Fibroblast of peridontal ligament (primary cell): Measurements from ENCODE around the gene POLR3GL.

ENCODE experiments used
- DNase-seq: peaks from one replicate; pipeline ENCODE4 v3.0.0-alpha.2; 2010; ENCODE audit errors: extremely low read depth

POLR3GL gene

DNA sequence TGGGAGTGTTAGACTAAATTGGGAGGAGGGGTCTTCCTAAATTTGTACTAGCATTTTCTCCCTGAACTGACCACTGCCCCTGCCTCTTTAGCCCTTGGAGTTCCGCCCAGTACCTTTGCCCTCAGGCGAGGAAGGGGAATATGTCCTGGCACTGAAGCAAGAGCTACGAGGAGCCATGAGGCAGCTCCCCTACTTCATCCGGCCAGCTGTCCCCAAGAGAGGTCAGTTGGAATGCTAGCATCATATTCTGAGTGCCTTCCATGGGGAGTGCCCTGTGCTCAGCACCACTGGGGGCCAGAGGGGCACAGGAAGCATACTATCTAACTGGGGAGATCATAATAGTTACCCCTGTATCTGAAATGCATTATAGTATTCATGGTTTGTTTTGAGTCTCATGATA, 10.7 kb downstream of the POLR3GL start:
- no peak for DNase-seq

DNA sequence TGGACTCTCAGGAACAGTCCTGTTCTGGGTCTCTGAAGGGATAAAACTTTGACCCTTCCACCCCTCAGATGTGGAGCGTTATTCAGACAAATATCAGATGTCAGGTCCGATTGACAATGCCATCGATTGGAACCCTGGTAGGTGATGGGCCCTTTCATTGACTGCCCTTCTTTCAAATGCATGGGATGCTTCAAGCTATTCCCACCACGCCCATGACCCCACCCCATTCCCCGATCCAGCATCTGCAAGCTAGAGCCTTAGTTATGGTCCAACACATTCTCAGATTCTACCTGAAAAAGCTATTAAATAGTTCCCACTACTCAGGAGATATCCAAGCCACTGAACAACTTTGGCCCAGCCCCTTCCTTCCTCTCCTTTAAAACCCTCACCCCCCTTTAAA, 12.5 kb downstream of the POLR3GL start:
- no peak for DNase-seq

DNA sequence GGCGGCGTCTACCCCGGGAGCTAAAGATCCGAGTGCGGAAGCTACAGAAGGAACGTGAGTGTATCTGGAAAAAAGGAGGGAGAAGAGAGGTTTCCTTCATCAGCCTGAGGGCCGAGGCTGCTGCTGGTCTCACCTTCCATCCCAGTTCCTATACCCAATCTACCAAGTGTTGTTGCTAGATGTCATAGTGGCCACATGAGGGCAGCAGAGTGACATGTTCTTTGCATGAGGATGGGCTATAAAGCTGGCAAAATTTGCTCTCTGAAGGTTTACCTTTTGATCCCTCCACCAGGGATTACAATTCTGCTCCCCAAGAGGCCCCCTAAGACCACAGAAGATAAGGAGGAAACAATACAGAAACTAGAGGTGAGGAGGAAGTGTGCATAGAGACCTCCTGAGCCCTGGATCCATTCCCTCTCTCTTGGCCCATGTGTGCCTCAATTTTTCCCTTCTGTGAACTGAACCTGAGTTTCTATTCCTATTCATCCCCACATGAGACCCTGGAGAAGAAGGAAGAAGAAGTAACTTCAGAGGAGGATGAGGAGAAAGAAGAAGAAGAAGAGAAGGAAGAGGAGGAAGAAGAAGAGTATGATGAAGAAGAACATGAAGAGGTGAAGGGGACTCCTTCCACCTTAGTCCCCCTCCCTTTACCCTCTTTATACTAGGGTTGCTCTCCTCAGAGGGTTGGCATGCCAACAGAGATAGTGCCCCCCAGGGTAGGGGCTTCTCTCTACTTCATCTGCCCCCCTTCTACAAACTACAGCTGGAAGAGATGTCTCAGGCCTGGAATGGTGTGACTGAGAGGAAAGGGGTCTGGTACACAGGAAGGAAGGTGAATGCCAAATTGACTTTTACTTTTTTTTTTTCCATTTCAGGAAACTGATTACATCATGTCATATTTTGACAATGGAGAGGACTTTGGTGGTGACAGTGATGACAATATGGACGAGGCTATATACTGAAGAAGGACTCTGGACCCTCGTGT, 13.3 kb downstream of the POLR3GL start:
- peak; percentile 88 for DNase-seq

DNA sequence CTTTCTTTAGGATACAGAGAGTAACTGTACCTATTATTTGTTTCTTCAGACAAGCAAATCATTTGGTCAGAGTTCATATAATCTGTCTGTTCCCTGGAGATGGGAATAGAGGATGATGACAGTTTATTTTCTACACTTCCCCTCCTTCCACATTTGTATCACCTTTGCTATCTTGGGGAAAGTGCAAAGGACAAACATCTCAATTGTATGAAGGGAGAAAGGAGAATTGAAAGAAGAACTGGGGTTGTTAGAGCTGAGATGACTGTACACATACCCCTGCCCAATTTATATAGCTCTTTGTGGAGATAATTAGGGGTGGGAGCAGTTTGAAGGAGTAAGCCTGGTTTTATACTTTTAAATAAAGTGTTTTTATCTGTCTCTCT, 14.0 kb downstream of the POLR3GL start:
- no peak for DNase-seq

DNA sequence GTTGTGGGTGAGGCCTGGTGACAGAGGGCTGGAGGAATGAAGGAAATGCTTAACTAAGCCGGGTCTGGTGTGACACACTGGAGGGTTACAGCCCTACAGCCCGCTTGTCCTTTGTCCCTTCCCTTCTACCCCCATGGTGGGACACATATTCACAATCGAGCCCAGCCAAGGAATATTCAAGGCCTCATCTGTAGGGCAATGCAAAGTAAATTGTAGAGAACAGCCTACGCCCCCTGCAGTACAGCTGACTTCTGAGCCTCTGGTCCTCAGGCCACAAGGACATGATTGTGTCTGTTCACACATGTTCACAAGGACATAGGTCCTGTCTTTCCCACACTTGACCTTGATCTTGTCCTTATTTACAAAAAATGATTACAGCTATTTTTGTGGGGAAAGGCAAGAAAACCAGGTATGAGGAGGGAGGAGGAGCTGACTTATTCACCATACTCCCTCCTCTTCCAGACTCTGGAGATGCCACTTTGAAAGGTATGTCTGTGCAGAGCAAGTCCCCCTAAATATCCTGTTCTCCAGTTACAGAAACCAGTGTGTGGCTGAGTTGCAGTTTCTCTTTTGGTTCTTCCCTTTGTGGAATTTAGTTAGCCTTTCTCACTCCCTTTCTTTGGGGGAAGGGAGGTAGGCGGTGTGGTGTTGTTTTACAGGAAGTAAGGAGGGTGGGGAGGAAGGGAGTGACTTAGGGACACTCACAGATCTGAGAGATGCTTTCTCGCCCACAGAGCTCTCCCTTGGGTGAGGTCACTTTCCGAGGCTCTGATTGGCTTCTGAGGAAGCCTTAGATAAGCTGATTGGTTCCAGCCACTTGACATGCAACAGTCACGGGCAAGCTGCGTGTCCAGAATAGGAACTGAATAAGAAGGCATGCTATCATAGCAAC, 14.6 kb downstream of the POLR3GL start:
- DNase-seq = peak; percentile 100

DNA sequence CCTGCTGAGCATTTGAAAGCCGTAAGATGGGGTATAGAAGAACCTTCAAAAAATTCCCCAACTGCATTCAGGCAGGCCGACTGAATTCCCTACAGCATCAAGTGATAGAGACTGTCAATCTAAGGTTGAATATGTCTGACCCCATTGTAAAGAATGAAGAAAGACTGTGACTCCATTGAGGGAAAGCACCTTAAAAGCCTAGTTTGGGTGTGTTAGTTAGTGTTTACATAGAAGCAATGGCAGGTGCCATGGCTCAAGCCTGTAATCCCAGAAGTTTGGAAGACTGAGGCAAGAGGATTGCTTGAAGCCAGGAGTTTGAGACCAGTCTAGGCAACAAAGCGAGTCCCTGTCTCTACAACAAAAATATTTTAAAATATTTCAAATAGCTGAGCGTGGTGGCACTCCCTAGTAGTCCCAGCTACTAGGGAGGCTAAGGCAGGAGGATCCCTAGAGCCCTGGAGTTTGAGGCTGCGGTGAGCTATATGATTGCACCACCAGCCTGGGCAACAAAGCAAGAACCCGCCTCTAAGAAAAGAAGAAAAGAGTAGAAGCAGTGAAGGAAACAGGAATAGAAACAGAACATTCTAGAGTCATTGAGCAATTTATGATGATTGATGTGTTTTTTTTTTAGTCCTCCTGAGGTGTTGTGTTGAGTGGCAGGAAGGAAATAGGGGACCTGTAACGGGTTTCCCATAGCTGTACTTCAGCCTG, 15.4 kb downstream of the POLR3GL start:
- DNase-seq = no peak

DNA sequence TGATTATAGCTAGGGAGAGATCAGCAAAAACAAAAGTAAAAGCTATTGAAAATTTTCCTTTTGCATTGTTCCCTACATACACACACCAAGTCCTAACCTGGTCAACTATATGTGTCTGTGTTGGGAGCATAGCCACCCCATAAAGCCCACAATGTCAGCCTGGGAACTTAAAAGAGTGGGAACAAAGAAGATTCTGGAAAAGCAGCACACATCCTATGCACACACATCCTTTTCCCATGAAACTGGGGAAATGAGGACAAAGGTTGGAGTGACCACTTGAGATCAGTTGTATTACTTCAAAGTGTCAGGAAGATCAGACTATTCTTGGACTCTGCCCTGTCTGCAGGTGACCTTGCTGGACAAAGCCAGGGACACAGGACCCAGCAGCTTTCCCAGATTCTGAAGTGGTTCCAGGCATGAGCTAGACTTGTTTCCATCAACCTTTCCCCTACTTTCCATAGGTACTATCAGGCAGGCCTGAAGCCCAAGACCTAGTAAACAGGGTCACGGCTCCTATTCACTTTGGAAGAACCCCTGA, 16.0 kb downstream of the POLR3GL start:
- no peak for DNase-seq

DNA sequence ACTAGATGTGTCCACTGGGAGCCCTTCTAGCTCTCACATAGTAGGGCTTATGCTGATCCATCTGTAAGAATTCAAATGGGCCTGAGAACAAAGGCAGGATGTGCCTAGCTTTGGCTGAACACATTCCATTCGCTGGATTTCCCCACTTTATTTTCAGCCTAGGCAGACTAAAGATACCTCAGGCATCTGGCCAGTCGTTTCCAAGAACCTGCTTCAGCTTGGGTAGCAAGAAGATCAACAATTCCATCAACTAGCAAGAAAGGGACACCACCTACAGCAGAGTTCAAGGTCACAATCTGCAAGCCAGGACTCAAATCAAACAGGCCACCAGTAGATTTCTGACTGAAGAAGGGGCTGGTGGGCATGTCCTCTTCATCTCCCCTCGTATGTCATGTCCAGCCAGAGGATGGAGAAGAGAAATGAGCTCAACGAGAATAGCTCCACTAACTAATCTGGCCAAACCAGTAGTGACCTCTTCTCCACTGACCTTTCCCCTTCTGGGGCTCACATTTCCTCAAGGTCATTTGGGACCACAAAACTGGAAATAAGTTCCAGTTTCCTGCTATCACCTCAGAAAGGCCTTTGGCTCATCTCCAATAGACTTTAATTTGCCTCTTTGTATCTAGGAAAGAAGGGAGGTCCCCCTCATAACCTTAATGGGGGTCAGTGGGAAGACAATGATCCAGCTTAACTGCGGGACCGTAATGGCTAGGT, 17.7 kb downstream of the POLR3GL start:
- no peak for DNase-seq

DNA sequence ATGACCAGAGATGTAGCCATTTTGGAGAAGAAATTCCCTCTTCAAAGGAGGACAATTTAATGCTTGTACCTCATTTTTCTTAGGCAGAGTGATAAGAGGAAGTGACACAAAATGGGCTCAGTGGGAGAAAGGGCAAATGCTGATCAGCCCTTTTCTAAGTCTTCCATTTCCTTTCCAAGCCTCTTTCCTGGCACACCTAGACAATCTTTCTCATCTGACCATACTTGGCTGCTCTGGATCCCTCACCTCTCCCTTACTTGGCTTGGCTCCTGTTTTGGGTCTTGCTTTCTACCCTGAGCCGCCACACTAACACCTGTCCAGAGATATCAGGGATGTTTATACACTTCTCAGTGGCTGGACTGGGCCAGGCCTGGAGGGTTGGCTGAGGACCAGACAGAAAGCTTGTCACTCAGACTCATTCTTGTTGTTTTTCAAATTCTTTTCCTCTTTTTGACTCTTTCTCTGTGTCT, 18.8 kb downstream of the POLR3GL start:
- no peak for DNase-seq

DNA sequence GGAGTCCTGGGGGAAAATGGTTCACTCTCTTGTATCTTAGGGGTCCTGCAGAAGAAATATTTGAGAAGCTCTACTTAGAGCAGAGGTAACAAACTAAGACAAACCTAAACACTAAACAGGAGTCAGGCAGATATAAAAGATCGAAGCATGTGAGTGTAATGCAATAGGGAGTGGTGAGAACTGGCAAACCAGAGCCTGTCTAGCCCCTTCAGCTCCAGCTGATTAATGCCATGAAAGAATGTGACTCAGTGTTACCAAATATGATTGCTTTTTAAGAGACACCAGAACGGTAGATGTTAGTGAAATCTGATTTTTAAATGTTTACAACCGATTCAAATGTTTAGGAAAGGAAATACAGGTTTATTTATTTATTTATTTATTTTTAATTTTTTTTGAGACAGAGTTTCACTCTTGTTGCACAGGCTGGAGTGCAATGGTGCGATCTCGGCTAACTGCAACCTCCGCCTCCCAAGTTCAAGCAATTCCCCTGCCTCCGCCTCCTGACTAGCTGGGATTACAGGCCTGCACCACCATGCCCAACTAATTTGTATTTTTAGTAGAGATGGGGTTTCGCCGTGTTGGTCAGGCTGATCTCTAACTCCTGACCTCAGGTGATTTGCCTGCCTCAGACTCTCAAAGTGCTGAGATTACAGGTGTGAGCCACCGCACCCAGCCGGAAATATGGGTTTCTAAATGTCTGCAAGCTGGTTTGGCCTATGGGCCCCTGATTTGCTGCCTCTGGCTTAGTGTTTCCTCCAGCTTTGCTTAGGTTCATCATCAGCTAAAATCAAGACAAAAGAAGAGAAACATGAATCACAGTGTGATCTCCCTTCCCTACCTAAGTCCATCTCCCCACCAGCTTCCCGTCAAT, 19.7 kb downstream of the POLR3GL start:
- DNase-seq = no peak

DNA sequence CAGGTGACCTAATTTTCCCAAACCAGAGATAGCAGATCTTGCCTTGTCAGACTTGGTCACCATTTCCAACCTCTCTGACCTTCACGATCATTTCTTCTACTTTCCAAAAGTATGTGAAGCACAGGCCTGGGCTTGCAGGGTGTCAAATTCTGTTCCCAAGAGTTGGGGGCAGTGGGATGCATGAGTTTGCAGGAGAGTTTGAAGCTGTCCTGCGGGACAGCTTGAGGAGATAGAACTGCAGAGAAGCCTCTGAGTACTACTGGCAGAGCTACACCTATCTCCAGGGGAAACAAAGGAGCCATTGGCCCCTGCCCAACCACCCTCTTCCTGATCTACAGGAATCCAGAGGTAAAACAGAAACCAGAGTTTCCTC, 20.6 kb downstream of the POLR3GL start:
- no peak for DNase-seq

DNA sequence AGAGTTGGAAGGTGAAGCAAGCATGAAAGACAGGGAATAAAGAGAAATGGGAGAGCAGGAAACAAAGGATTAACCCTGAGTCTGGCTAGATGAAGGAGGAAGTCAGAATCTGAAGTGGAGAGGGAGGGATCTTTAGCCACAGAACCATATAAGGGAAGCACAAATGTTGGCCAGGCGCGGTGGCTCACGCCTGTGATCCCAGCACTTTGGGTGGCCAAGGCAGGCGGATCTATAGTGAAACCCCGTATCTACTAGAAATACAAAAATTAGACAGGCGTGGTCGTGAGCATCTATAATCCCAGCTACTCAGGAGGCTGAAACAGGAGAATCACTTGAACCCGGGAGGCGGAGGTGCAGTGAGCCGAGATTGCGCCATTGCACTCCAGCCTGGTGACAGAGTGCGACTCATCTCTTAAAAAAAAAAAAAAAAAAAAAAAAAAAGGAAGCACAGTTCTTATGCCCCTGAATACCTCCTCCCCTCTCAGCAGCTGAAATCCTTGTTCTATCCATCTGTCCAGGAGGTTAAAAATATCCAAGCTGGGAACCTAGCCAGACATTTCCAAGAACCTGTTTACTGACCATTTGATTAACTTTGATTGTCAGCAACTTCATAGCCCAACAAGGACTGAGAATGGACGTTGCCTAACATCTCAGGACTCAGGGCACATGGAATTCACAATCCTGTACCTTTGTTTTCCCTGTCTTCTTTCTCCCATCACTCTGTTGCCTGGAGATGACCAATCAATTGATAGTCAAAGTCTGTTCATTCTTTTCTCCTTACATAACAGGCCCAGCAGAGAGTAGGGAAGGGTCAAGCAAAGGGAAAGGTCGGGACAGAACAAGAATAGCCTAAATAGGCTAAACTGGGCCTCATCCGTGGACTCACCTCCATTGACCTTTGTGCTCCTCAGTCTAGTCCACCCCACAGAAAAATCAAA, 21.3 kb downstream of the POLR3GL start:
- DNase-seq = peak; percentile 79

DNA sequence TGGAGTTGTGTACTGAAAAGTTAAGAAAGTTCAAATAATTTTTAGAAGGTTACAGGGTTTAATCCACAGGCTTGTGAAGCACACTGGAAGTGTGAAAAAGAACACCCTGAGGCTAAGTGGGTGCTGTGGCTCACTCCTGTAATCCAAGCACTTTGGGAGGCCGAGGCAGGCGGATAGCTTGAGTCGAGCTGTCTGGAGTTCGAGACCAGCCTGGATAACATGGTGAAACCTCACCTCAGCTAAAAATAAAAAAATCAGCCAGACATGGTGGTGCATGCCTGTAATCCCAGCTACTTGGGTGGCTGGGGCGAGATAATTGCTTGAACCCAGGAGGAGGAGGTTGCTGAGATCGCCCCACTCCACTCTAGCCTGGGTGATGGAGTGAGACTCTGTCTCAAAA, 22.1 kb downstream of the POLR3GL start:
- no peak for DNase-seq

DNA sequence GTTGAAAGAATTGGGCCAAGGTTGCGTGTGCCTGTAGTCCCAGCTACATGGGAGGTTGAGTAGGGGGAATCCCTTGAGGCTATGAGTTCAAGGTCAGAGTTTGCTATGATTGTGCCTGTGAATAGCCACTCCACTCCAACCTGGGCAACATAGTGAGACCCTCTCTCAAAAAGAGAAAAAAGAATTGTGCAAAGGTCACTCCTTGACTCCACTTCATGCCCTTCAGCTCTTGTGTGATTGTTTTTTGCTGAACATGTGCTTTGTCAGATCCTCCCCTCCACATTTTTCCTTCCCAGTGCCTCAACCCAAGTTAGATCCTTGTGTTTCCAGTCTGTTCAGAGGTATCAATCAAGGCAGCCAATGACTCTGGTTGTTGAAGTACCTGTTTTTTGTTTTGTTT, 23.4 kb downstream of the POLR3GL start:
- DNase-seq = no peak

DNA sequence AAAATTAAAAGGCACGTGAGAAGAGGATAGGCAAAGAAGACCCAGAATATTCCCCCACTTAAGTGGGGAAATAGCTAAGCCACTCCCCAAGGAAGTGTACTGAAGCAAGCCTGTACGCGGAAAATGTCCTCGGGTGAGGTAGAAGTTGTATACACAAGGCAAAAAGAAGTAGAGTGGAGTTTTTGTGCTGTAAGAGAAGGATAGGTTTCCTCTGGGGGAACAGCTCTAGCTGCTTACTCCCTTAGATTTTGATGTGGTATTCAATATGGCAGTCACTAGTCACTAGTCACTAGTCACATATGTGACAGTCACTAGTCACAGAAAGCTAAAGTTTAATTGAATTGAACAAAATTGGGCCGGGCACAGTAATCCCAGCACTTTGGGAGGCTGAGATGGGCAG, 24.3 kb downstream of the POLR3GL start:
- no peak for DNase-seq

DNA sequence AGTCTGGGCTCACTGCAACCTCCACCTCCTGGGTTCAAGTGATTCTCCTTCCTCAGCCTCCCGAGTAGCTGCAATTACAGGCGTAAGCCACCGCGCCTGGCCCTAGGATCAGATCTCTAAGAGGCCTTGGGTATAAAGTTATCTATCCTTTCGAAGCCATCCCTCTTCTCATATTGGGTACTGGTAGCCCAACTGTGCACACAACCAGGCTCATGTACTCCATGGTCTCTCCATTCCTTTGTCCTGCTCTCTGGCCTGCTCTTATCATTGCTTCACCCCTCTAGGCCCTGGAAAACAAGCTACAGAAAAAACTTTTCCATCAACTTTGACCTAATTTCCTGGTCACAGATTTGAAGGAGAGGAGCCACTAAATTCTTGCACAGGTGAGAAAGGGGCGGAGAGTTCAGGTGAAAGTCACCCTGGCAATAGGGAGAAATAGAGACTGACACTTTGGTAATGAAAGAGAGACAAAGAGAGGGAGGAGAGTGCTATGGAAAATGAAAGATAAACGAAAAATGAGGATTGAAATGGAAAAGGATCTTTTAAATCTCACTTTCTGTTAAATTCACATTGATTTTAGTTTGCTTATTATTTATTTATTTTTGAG, 25.9 kb downstream of the POLR3GL start:
- peak; percentile 10 for DNase-seq

DNA sequence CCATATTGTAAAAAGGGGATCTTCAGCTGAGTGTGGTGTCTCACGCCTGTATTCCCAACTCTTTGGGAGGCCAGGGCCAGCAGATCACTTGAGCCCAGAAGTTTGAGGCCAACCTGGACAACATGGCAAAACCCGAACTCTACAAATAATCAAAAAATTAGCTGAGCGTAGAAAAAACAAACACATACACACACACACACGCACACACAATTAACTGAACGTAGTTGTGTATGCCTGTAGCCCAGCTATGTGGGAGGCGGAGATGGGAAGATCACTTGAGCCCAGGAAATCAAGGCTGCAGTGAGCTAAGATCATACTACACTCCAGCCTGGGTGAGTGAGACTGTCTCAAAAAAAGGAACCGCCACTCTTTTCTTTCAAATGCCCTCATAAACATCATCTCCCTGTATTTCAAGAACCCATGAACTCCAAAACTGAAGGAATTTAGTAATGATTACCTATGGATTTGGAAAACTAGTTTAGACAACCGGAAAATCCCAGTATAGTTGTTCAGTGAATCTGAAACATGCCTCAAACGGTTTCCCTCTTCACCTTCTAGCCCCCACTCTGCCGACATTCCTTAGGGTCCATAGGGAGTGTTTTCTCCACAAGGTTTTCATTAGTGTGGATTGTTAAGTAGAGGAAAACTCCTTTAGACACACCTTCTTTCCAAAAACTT, 27.4 kb downstream of the POLR3GL start:
- peak; percentile 25 for DNase-seq

DNA sequence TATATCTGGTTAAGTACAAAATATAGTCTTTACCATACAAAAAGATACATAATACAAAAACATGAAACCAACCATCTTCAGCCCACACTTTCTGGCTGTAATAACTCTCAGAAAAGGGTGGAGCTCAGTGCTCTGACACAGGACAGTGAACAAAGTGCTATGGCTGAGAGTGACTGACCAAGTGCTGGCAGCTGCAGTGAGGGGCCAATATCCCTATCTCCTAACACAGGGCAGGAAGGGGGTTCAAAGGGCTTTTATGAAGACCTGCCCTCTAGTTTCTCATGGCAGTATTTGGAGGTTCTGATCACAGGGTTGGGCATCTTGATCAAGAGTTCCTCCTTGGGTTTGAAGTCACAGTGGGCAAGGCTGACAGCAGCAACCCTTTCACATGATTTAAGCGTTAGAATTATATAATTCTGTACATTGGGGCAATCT, 28.0 kb downstream of the POLR3GL start:
- no peak for DNase-seq
